ENCODE results near the gene RTN4IP1.

Gene RTN4IP1

DNA sequence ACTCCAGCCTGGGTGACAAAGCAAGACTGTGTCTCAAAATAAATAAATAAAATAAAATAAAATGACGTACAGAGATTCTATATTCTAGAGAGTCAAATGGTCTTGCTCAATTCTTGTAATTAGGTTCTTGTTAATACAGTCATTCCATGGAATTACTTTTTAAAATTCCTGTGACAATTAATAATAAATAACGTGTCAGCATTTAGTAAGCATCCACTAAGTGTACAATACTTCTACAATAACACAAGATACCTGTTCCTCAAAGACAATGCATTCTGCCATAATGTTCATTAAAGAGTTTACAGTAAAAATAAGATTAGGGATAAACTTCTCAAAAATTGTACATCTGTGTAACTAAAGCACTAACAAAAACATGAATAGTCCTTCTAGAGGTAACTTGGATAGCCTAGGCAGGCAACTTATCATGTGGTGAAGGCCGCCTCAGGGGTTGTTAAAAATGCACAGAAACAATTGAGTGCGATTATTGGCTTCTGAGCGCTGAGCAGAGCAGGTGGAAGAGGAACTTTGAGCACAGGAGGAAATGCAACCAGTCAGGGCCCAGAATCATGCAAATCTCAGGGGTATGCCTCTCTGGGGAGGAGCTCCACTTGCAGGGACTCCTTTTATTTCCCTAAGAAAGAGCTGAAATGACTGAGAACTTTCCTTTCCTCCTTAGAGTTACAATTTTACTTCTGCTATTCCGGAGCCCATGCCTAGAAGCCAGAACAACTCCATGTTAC is 37.2 kb upstream of the RTN4IP1 start:
- Histone ChIP-seq H2AFZ (ENCODE audit: low read length) (no peak overlapping the region), H3F3A (ENCODE audit: low read depth) (no peaks in the 10 kb centered on the region), H3K27me3 (ENCODE audit: insufficient read depth, low read length, poor library complexity, severe bottlenecking) (no peaks in the 10 kb centered on the region), H3K9me3 (ENCODE audit: insufficient read depth, low read depth, low read length) (no peaks in the 10 kb centered on the region), H3K79me2 (ENCODE audit: insufficient read depth, low read length) (no peaks in the 10 kb centered on the region), H3K36me3 (ENCODE audit: insufficient read depth, low read length) (peaks cover 30% of the 10 kb centered on the region), H3K4me2 (ENCODE audit: low read depth, low read length, poor library complexity, severe bottlenecking) (no peak overlapping the region), H3K4me1 (ENCODE audit: insufficient read depth, low read length, poor library complexity, severe bottlenecking) (no peaks in the 10 kb centered on the region), H4K20me1 (ENCODE audit: insufficient read depth, low read length, poor library complexity, severe bottlenecking) (no peaks in the 10 kb centered on the region), H3K9me2 (replicated peaks; ENCODE audit: low read depth, low read length) (no peaks in the 10 kb centered on the region), H3K9ac (ENCODE audit: low read depth, low read length, poor library complexity, severe bottlenecking) (no peak overlapping the region), H3K4me3 (ENCODE audit: low read length, poor library complexity, severe bottlenecking) (no peak overlapping the region)
- TF ChIP-seq, protein P1, sequence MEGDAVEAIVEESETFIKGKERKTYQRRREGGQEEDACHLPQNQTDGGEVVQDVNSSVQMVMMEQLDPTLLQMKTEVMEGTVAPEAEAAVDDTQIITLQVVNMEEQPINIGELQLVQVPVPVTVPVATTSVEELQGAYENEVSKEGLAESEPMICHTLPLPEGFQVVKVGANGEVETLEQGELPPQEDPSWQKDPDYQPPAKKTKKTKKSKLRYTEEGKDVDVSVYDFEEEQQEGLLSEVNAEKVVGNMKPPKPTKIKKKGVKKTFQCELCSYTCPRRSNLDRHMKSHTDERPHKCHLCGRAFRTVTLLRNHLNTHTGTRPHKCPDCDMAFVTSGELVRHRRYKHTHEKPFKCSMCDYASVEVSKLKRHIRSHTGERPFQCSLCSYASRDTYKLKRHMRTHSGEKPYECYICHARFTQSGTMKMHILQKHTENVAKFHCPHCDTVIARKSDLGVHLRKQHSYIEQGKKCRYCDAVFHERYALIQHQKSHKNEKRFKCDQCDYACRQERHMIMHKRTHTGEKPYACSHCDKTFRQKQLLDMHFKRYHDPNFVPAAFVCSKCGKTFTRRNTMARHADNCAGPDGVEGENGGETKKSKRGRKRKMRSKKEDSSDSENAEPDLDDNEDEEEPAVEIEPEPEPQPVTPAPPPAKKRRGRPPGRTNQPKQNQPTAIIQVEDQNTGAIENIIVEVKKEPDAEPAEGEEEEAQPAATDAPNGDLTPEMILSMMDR (conservative IDR thresholded peaks at IDR 0.05; ENCODE audit: low read length), result no peak
- TF ChIP-seq EZH2phosphoT487 (IDR thresholded peaks at IDR 0.05; ENCODE audit: borderline replicate concordance), result no peak

DNA sequence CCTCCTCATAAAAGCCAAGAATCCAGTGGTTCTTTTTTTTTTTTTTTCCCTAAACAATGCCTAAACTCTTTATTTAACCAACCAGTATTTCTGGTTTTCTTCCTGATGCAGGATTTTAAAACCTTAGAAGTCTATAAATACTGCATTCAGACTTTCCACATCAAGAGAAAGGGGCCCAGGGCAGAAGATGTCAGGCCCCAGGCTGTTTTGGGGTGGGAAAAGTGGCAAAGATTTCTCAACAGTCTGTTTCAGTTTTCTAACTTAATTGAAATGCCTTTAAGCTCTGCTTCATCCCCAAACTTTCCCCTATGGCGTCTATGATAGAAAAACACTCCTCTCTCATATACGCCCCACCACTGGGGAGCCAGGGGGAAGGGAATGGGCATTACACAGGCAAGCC is 33.2 kb upstream of the RTN4IP1 start:
- Histone ChIP-seq H3K4me3 (ENCODE audit: low read length, poor library complexity, severe bottlenecking) (no peak overlapping the region), H3K4me2 (ENCODE audit: low read depth, low read length, poor library complexity, severe bottlenecking) (no peak overlapping the region), H2AFZ (ENCODE audit: low read length) (no peak overlapping the region), H4K20me1 (ENCODE audit: insufficient read depth, low read length, poor library complexity, severe bottlenecking) (no peaks in the 10 kb centered on the region), H3K27me3 (ENCODE audit: insufficient read depth, low read length, poor library complexity, severe bottlenecking) (no peaks in the 10 kb centered on the region), H3K36me3 (ENCODE audit: insufficient read depth, low read length) (peaks cover 49% of the 10 kb centered on the region), H3K9me2 (replicated peaks; ENCODE audit: low read depth, low read length) (no peaks in the 10 kb centered on the region), H3K4me1 (ENCODE audit: insufficient read depth, low read length, poor library complexity, severe bottlenecking) (no peaks in the 10 kb centered on the region), H3K9ac (ENCODE audit: low read depth, low read length, poor library complexity, severe bottlenecking) (no peak overlapping the region), H3K79me2 (ENCODE audit: insufficient read depth, low read length) (no peaks in the 10 kb centered on the region), H3K9me3 (ENCODE audit: insufficient read depth, low read depth, low read length) (peaks cover 4% of the 10 kb centered on the region), H3F3A (ENCODE audit: low read depth) (no peaks in the 10 kb centered on the region)
- TF ChIP-seq, protein P1 (conservative IDR thresholded peaks at IDR 0.05; ENCODE audit: low read length), result no peak
- no peak for TF ChIP-seq EZH2phosphoT487 (IDR thresholded peaks at IDR 0.05; ENCODE audit: borderline replicate concordance)

DNA sequence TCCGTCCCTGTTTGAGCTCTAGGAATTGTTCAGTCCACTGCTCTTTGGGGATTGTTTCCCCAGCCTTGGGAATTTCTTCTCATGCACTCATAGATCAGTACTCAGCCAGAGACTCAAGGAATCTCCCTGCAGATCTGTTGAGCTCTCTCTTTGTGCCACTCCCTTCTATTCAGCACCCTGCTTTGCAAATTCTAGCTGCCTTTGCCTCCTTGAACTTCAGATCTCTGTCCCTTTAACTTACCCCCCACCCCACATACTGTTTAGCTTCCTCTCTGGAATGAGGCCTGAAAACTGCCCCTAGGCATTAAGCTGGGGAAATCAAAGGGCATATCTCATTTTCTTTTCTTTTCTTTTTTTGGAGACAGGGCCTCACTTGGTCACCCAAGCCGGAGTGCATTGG is 30.6 kb upstream of the RTN4IP1 start:
- no peaks in the 10 kb centered on the region for H3K4me1 ChIP-seq (ENCODE audit: insufficient read depth, low read length, poor library complexity, severe bottlenecking)
- H3F3A ChIP-seq (ENCODE audit: low read depth), result no peaks in the 10 kb centered on the region
- no peak overlapping the region for H3K4me3 ChIP-seq (ENCODE audit: low read length, poor library complexity, severe bottlenecking)
- H4K20me1 ChIP-seq (ENCODE audit: insufficient read depth, low read length, poor library complexity, severe bottlenecking), result no peaks in the 10 kb centered on the region
- H3K36me3 ChIP-seq (ENCODE audit: insufficient read depth, low read length), result peaks cover 64% of the 10 kb centered on the region
- TF ChIP-seq, protein P1 (conservative IDR thresholded peaks at IDR 0.05; ENCODE audit: low read length), result no peak
- no peak for TF ChIP-seq EZH2phosphoT487 (IDR thresholded peaks at IDR 0.05; ENCODE audit: borderline replicate concordance)
- no peaks in the 10 kb centered on the region for H3K27me3 ChIP-seq (ENCODE audit: insufficient read depth, low read length, poor library complexity, severe bottlenecking)
- H3K4me2 ChIP-seq (ENCODE audit: low read depth, low read length, poor library complexity, severe bottlenecking), result no peak overlapping the region
- peaks cover 4% of the 10 kb centered on the region for H3K9me3 ChIP-seq (ENCODE audit: insufficient read depth, low read depth, low read length)
- H3K9me2 ChIP-seq (replicated peaks; ENCODE audit: low read depth, low read length), result no peaks in the 10 kb centered on the region
- H3K9ac ChIP-seq (ENCODE audit: low read depth, low read length, poor library complexity, severe bottlenecking), result no peak overlapping the region
- H2AFZ ChIP-seq (ENCODE audit: low read length), result no peak overlapping the region
- no peaks in the 10 kb centered on the region for H3K79me2 ChIP-seq (ENCODE audit: insufficient read depth, low read length)
